GM19328 (cell line): ENCODE data around the gene VPS16.

Experiments used
- ATAC-seq: cut with Tn5 transposase; IDR thresholded peaks from one replicate; pipeline ENCODE4 v1.9.1; 2021; ENCODE audit warnings: mild to moderate bottlenecking, moderate library complexity; ENCODE audit not compliant: unreplicated experiment

Gene VPS16

DNA sequence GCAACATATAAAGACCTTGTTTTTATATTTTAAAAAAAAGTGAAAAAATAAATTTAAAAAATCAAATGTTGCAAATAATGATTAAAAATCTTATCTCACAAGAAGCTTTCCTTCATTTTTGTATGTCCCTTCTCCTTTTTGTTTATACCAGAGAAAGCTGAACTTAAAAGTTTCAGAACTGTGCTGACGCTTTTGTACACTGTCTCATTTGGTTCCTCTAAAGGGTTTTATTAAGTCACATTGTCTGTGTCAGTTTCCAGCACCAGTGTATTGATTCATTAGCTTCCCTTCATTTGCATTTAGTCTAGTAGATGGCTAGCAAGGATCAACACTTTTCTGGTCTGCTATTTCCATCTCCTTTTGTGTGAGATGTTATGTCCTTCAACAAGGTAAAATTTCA, 6.8 kb upstream of the VPS16 start:
- no peak for ATAC-seq

- no peak for ATAC-seq
These were observed 6.0 kb upstream of the VPS16 start for GRCh38 chr20:2834401-2835110.

GRCh38 chr20:2835331-2835796, 5.2 kb upstream of the VPS16 start:
- ATAC-seq, result no peak

GRCh38 chr20:2836035-2836434, 4.5 kb upstream of the VPS16 start:
- no peak for ATAC-seq

DNA sequence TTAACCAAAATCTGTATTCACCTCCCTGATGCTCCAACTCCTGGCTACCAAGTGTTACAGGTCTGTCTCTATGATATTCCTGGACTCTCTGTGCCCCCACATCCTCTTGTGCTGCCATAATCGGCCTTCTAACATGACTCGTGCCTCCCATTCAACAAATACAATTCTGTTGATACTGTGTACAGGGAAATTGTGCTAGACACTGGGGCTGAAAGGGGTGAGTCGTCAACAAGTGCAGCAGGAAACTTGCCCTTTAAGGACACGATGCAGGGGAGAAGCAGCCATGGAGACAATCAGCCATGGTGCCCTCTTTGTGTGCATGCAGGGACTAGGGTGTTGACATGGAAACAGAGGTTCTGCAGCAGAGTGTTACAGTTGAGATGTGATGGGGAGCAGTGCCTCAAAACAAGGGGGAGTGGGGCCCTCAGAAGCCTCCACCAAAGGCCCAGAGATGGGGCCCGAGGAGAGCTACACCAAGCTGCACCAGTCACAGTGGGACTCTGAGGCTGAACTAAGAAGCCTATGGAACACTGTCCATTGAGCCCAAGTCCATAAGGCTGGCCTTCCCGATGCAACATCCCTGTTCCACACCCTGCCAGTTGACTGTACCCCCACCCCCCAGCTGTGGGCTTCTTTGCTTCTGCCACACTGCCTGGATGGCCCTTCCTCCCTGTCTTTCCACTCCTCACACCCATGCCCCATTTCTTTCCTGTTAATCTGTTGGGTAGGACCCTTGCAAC, 3.2 kb upstream of the VPS16 start:
- ATAC-seq, result no peak

DNA sequence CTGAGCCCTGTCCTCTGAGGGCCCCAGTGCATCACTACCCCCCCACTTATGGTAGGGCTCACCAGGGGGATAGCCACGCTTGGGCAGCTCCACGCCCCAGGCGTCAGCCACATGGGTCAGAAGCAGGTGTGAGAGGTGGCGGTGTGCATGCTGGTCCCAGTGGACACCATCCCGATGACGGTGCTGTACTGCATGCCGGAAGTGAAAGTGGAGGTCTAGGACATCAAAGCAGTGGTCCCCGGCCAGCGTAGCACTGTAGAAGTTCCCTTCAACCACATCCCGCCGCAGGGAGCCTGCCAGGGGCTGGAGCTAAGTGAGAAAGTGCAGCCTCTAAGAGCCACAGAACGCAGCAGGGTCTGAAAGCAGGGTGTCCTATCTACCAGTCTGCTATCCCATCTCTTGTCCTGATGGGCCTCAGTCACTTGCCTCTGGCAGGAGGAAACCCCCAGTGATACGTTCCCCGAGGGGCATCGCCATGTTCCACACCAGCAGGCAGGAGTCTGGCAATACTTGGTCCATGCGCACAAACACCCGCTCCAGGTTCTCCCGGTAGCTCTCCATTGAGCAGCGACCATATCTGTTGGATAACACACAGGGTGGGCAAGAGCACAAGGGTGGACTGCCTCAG, 2.3 kb upstream of the VPS16 start:
- no peak for ATAC-seq

DNA sequence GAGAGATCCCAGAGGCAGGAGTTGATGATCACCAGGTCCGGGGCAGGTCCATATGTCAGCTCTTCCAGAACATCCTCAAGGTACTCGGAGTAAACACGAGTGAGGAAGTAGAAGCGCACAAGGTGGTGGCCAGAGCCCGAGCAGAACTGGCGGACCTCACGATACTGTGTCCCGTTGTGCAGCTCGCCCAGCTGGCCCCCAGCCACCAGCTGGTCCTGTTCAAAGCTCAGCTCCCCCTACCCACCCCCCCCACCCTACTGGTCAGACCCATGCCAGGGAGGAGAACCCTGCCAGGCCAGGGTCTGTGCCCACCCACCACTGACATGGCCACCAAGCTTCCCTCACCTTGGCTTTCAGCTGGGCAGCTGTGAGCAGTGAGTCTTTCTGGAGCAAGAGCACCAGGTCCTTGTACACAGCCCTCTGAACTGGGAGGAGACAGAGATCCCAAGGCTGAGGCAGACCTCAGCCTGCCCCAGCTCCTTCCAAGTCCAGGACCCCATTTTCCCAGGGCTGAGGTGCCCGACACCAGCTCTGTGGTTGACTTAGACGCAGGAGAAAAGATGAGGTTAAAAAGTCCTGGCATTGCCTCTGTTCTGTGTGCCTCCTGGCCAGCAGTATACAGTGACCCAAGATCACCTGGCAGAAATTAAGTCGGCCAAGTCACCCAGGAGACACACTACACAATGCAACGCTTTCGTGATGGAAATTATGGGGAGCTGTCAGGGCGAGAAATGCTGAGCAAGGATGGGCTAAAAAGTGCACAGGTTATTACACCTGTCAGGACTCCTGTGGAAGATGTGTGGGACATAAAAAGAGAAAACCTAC, 1.5 kb upstream of the VPS16 start:
- no peak for ATAC-seq

- ATAC-seq, result no peak
These were observed 810 bp upstream of the VPS16 start for GRCh38 chr20:2839732-2840137.

DNA sequence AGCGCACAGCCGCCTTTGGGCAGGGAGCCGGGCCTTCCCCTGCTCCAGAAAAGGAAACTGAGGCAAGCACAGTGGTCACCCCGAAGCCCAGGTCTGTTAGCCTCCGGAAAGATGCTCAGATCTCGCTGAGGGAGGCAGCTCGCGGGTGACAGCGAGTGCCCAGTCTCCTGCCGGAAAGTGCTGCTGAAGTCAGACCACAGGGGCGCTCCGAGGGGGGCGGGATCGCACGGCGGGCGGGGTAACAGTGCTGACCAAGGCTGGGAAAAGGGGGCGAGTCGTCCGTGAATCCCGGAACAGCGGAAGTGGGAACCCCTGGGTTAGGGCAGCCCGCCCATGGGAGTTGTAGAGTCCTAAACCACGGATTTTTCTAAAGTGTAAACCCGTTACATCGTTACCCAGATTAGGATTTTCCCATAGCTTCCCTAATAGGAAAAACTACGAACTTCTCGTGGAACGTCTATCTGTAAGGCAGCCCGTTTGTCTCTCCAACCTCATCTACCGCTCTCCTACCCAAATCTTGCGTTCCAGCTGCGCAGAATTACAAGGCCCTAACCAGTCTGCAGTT, 504 bp downstream of the VPS16 start:
- peak; percentile 22 for ATAC-seq

DNA sequence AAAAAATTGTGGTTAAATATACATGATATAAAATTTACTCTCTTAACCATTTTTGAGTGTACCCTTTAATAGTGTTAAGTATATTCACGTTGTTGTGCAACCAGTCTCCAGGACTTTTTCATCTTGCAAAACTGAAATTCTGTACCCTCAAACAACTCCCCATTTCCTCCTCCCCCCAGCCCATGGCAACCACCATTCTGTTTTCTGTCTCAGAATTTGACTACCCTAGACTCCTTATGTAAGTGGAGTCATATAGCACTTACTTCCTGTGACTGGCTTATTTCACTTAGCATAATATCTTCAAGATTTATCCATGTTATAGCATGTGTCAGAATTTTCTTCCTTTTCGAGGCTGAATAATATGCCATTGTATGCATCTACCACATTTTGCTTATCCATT, 5.1 kb downstream of the VPS16 start:
- no peak for ATAC-seq

DNA sequence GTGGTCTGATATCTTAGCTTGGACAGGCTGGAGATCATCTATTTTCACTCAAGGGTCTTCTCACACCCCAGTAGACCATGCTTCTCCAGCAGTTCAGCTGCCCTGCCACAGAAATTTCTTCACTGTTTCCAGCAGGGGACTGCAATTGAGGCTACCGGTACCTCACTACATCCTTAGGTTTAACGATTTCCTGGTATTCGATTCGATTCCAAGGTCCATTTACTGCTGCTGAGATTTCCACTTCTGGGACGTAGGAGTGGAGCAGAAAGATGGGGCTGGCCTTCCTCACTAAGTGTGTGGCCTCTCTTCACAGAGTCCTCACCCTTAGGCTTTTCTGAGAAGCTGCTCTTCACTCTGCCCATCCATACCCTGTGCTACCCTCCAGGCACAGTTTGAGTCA, 6.2 kb downstream of the VPS16 start:
- ATAC-seq, result no peak

DNA sequence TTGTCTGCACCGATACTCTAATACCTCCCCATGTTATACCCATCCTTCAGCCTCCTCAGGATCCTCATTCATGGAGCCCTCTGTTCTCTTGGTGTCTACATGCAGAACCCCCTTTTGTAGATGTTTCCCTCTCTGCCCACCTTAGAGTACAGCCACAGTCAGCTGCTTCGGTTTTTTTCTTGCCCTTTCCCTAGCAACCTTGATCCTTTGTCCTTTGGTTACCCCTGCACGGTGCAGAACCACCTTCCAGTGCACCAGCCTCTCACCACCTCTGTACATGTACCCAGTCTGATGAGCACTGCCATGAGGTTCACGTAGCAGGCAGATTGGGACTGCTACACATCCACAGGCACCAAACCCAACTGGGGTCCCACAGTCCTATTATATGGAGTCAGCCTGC, 7.3 kb downstream of the VPS16 start:
- no peak for ATAC-seq

DNA sequence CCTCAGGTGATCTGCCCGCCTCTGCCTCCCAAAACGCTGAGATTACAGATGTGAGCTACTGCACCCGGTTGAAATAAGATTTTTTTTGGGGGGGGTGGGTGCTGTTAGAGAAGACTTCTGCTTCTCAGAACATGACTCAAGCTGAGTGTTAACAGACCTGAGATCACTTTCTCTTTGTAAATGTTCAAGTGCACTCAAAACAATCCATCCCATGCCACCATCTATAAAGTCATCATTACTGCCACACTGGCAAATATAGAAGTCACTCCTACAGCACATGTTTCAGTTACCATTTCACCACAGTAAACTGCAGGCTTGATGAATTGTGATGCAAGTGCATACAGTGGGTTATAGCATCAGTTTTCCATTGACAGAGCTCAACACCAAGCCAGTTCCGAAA, 9.0 kb downstream of the VPS16 start:
- ATAC-seq, result no peak

DNA sequence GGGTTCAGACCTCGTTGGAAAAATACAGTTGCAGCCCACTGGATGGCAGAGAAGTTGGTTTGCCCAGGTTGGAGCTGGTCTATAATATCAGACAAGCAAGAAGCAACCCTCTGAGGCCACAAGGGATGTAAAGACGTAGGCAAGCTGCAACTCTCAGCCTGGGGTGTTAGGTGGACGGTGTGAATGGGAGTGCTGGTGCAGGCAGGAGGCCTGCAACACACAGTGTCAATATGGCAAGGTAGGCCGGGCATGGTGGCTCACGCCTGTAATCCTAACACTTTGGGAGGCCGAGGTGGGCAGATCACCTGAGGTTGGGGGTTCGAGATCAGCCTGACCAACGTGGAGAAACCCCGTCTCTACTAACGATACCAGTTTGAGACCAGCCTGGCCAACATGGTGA, 10.5 kb downstream of the VPS16 start:
- no peak for ATAC-seq

DNA sequence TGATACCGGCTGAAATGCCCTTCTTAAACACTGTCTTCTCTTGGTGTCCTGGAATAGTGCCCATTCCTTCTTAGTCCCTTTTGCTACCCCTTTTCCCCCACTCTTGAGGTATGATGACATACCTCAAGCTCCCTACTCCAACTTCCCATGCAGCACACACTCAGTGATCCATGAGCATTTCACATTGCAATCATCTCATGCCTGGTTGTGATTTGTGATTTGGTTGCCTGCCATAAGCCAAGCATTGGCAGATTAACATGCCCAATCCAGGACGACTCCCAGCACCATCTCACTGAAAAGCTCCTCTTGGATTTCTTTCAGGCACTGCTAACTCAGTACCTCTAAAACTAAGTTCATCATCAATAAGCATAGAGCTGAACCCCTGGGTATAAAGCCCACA, 18.0 kb downstream of the VPS16 start:
- no peak for ATAC-seq

GRCh38 chr20:2859330-2860121, 19.0 kb downstream of the VPS16 start:
- ATAC-seq, result no peak

DNA sequence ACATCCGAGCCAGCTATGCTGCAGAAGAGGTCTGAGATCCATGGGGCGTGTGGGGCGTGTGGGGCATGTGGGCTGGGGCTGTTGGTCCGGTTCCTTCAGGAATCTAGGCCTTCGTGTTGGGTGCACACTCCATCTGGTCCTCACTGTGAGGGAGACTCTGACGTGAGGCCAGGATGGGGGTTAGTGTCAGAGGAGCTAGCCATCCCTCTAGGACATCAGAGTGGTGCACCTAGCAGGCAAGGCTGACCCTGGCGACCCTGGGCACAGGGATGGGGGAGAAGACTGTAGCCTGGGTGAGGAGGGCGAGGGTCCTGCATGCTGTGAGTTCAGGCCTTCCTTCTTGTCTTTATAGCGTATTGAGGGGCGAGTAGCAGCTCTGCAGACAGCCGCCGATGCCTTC, 24.1 kb downstream of the VPS16 start:
- ATAC-seq, result no peak

- ATAC-seq, result no peak
These were observed 24.6 kb downstream of the VPS16 start for GRCh38 chr20:2865101-2865500.

GRCh38 chr20:2865630-2866029, 25.1 kb downstream of the VPS16 start:
- no peak for ATAC-seq

- ATAC-seq, result no peak
These were observed 25.7 kb downstream of the VPS16 start for GRCh38 chr20:2866236-2866635.
